Mucosa of rectum (tissue), 2 donors: Measurements from ENCODE around the gene IGHMBP2.

Experiments
- H3K27ac ChIP-seq, 2 donors: one replicate each; pipeline ENCODE4 v1.7.0; 2013; ENCODE audit warnings: inconsistent platforms in 2 of 2, low read depth in 2 of 2, low read length in 2 of 2
- H3K27me3 ChIP-seq, 2 donors: one replicate each; pipeline ENCODE4 v1.7.0; 2013; ENCODE audit warnings: low read length in 2 of 2; ENCODE audit not compliant: control insufficient read depth in 2 of 2, insufficient read depth in 2 of 2
- H3K36me3 ChIP-seq, 2 donors: one replicate each; pipeline ENCODE4 v1.7.0; 2013; ENCODE audit warnings: low read length in 2 of 2; ENCODE audit not compliant: control insufficient read depth in 2 of 2, insufficient read depth in 2 of 2
- H3K4me1 ChIP-seq, 2 donors: one replicate each; pipeline ENCODE4 v1.7.0; 2013; ENCODE audit warnings: low read length in 2 of 2, mild to moderate bottlenecking in 1 of 2; ENCODE audit not compliant: control insufficient read depth in 2 of 2, insufficient read depth in 2 of 2
- H3K4me3 ChIP-seq, 2 donors: one replicate each; pipeline ENCODE4 v1.7.0; 2013; ENCODE audit warnings: low read length in 2 of 2
- H3K9ac ChIP-seq, 2 donors: one replicate each; pipeline ENCODE4 v1.7.0; 2013; ENCODE audit warnings: low read length in 2 of 2, low read depth in 1 of 2, mild to moderate bottlenecking in 1 of 2
- H3K9me3 ChIP-seq, 2 donors: one replicate each; pipeline ENCODE4 v1.7.0; 2013; ENCODE audit warnings: low read length in 2 of 2; ENCODE audit not compliant: control insufficient read depth in 2 of 2
- donor health status: healthy.
- donor health status: Normal muscosa, but diverticular disease.

Gene IGHMBP2

GRCh38 chr11:68889948-68890446, 13.7 kb upstream of the IGHMBP2 start:
- H3K9me3 ChIP-seq: no peaks in the 10 kb centered on the region
- H3K27me3 ChIP-seq: no peaks in the 10 kb centered on the region
- H3K36me3 ChIP-seq: peaks cover 24 to 37% of the 10 kb centered on the region in 2 donors
- no peak overlapping the region for H3K27ac ChIP-seq
- peaks cover 0 to 8% of the 10 kb centered on the region in 2 donors for H3K4me1 ChIP-seq
- H3K4me3 ChIP-seq: no peak overlapping the region
- no peak overlapping the region for H3K9ac ChIP-seq

DNA sequence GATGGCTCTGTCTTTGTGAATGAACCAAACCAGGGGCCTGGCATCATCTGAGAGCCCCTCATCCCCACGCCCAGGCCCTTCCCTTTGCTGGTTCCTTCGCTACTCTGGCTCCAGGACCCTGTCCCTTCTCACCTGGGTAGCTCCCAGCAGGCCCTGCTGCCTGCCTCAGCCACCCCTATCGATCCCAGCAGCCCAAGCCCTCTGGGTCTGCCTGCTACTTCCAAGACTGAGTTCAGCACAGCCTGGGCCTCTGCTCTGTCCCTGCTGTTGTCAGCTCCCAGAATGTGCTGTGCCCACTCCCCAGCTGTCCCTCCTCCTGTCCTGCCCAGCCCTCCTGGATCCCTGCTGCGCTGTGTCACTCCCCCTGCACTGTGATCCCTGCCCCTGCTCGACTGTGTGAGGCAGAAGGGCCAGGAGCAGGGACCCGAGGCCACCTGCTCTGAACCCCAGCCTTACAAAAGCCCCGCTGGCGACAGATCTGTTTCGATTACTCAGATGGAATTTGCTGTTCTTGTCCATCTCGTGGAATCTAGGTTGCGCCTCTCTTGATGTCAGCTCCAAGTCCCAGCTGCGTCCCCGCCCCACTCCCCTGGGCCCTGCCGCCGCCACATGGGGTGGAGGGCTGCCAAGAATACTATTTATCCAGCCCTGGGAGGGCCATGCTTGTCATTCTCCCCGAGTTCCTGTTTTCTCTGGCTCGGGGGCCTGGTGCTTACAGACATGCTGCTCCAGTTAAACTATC, 13.0 kb upstream of the IGHMBP2 start:
- Histone ChIP-seq H3K9me3 (no peaks in the 10 kb centered on the region), H3K36me3 (peaks cover 27 to 41% of the 10 kb centered on the region in 2 donors), H3K9ac (no peak overlapping the region), H3K4me3 (no peak overlapping the region), H3K4me1 (peaks cover 0 to 8% of the 10 kb centered on the region in 2 donors), H3K27me3 (no peaks in the 10 kb centered on the region), H3K27ac (no peak overlapping the region)

- Histone ChIP-seq H3K9me3 (no peaks in the 10 kb centered on the region), H3K9ac (no peak overlapping the region), H3K36me3 (peaks cover 34 to 49% of the 10 kb centered on the region in 2 donors), H3K27me3 (no peaks in the 10 kb centered on the region), H3K4me1 (peaks cover 0 to 8% of the 10 kb centered on the region in 2 donors), H3K4me3 (no peak overlapping the region), H3K27ac (no peak overlapping the region)
These were observed 12.2 kb upstream of the IGHMBP2 start for GRCh38 chr11:68891351-68891948.

GRCh38 chr11:68892576-68892975, 11.1 kb upstream of the IGHMBP2 start:
- H3K36me3 ChIP-seq: peaks cover 45 to 59% of the 10 kb centered on the region in 2 donors
- H3K9me3 ChIP-seq: no peaks in the 10 kb centered on the region
- no peak overlapping the region for H3K9ac ChIP-seq
- no peak overlapping the region for H3K4me3 ChIP-seq
- H3K27ac ChIP-seq: no peak overlapping the region
- H3K27me3 ChIP-seq: no peaks in the 10 kb centered on the region
- H3K4me1 ChIP-seq: peaks cover 0 to 8% of the 10 kb centered on the region in 2 donors

- Histone ChIP-seq H3K36me3 (peaks cover 52 to 66% of the 10 kb centered on the region in 2 donors), H3K27me3 (no peaks in the 10 kb centered on the region), H3K27ac (no peak overlapping the region), H3K4me1 (peaks cover 0 to 8% of the 10 kb centered on the region in 2 donors), H3K9ac (no peak overlapping the region), H3K9me3 (no peaks in the 10 kb centered on the region), H3K4me3 (no peak overlapping the region)
These were observed 10.4 kb upstream of the IGHMBP2 start for GRCh38 chr11:68893282-68893681.

DNA sequence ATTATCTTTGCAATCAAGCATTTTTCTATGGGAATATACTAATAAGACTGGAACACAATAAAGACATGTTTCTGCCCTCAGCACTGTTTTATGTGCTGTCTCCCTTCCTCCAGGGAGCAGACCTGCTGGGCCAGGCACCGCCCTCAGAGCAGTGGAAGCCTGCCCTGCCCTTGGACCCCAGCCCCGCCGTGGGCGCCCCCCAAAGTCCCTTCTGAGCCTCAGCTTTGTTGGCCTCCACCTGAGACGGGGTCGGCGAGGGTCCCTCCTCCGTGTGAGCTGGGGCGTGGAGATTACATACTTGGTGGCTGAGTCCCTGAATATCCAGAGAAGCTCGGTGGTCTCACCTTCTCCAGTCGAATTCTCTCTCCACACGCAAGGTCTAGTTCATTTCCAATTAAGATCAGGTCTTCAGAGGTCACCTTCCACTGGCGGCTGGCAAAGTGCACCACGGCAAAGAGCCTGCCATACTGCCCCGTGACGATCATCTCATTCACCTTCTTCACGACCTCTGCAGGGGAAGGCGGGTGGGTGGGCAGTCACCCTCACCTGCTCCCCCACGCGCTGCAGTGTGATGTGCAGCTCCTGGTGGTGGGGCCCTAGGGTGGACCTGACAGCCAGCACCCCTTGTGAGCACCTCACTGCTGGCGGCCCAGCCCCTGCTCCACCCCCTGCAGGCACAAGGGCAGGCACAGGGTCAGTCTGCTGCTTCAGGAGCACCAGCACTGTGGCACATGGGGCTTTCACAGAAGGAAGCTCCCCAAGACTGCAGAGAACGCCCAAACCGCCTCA, 7.3 kb upstream of the IGHMBP2 start:
- Histone ChIP-seq H3K9ac (no peak overlapping the region), H3K9me3 (no peaks in the 10 kb centered on the region), H3K36me3 (peaks cover 56 to 66% of the 10 kb centered on the region in 2 donors), H3K4me1 (peaks cover 0 to 5% of the 10 kb centered on the region in 2 donors), H3K4me3 (no peak overlapping the region), H3K27me3 (no peaks in the 10 kb centered on the region), H3K27ac (no peak overlapping the region)

DNA sequence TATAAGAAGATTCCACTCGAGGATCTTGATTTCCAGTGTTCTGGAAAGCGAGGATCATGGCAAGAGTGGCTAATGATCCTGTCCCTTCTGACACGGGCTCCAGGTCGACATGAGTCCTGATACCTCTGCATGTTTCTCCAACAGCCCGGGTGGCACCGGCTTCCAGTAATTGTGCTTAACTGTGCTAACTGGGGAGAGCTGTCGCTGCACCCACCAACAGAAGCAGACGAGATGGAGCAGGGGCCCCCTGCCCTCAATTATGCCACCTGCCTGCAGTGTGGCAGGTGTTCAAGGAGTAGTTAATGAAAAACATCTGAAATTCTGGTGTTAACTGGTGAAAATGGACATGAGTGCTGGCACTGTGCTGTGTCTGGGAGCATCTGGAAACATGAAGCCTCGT, 6.2 kb upstream of the IGHMBP2 start:
- Histone ChIP-seq H3K27ac (no peak overlapping the region), H3K4me3 (no peak overlapping the region), H3K36me3 (peaks cover 56 to 61% of the 10 kb centered on the region in 2 donors), H3K9me3 (no peaks in the 10 kb centered on the region), H3K4me1 (no peaks in the 10 kb centered on the region), H3K27me3 (no peaks in the 10 kb centered on the region), H3K9ac (no peak overlapping the region)

DNA sequence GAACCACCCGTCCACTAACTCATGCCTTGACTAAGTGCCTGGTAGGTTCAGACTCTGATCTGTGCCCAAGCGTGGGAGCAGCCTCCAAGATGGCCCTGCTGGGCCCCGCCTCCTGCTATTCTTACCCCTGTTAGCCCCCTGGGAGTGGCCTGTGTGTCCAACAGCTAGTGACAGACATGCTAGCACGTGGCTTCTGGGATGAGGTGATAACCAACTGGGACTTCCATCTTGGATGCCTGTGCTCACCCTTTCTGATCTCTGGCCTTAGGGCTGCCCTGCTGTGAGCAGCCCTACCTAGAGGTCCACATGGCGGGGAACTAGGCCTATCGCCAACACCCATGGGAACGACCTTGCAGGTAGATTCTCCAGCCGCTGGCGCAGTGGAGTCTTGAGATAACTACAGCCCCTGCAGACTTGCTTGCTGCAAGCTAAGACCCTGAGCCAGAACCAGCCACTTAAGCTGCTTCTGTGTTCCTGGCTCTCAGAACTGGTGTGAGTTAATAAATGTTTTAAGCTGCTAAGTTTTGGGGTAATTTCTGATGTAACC, 2.8 kb upstream of the IGHMBP2 start:
- H3K9ac ChIP-seq: no peak overlapping the region
- no peak overlapping the region for H3K4me3 ChIP-seq
- H3K36me3 ChIP-seq: peaks cover 38 to 41% of the 10 kb centered on the region in 2 donors
- no peak overlapping the region for H3K27ac ChIP-seq
- H3K27me3 ChIP-seq: no peaks in the 10 kb centered on the region
- H3K4me1 ChIP-seq: peaks cover 12 to 16% of the 10 kb centered on the region in 2 donors
- no peaks in the 10 kb centered on the region for H3K9me3 ChIP-seq

DNA sequence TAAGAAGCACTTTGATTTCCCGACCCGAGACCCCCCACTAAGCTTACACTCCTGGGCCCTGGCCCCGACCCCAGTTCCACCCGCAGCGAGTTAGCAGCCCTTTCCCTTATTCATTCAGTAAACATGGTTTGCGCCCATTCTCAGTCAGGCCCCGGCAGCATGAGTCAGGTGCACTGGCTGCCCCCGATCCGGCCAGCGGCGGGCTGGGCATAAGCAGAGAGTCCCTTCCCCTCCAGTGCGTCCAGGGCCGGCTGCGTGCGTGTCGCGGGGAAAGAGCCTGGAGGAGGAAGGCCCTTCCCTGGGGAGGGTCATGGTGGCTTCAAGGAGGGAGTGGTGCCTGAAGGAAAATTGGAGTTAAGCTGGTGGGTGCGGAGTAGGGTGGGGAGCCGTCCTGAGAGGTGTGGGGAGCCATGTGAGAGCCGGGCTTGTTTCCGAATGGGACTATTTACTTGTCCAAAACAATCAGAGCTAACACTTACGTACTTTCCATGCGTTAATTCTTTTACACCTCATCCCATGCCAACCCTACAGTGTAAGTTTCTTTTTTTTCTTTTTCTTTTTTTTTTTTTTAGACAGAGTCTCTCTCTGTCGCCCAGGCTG, 657 bp downstream of the IGHMBP2 start:
- peaks cover 15 to 20% of the 10 kb centered on the region in 2 donors for H3K36me3 ChIP-seq
- no peaks in the 10 kb centered on the region for H3K9me3 ChIP-seq
- peak overlapping the region; percentile 75 to 100 for H3K4me3 ChIP-seq
- peak overlapping the region; percentile 77 to 92 for H3K9ac ChIP-seq
- H3K4me1 ChIP-seq: peaks cover 12 to 16% of the 10 kb centered on the region in 2 donors
- peak overlapping the region; percentile 44 to 82 for H3K27ac ChIP-seq
- no peaks in the 10 kb centered on the region for H3K27me3 ChIP-seq
